ENCODE measurements around the gene MUS81. TPM values are rescaled to one million over a fixed set of nuclear protein-coding genes. Genes with fewer than 3 reads are reported as not detected.

MUS81 gene
- total RNA-seq, 1 donor from 2014 or later: 68.5 TPM

DNA sequence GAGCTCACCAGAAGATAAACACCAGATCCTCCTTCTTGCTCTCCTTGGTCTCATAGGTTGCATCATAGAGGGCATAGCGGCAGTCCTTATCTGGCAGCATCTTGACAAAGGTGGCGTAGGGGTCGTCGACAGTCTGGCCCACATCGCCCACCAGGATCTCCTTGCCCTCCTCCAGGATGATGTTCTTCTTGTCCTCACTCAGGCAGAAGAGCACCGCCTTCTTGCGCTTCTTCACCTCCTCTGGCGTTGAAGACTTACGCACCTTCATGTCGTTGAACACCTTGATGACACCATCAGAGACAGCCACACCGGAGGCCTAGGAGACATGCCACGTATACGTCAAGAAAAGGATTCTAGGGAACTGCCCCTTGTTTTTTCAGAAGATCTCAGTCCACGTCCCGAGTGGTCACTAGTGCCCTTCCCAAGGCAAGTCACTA lies 4.3 kb upstream of the MUS81 start:
- H3K27me3 Mint-ChIP-seq (ENCODE audit: unreplicated experiment): no peaks in the 10 kb centered on the region
- peak overlapping the region; percentile 83 for H3K4me3 Mint-ChIP-seq (ENCODE audit: unreplicated experiment)
- peaks cover 4% of the 10 kb centered on the region for H3K9me3 Mint-ChIP-seq (ENCODE audit: unreplicated experiment)
- H3K27ac Mint-ChIP-seq (ENCODE audit: unreplicated experiment): peak overlapping the region; percentile 82
- peaks cover 37% of the 10 kb centered on the region for H3K4me1 Mint-ChIP-seq (ENCODE audit: unreplicated experiment)
- no peak for DNase-seq (ENCODE audit: extremely low spot score, unreplicated experiment)
- H3K36me3 Mint-ChIP-seq (ENCODE audit: unreplicated experiment): peaks cover 47% of the 10 kb centered on the region
- TF ChIP-seq, protein P1, sequence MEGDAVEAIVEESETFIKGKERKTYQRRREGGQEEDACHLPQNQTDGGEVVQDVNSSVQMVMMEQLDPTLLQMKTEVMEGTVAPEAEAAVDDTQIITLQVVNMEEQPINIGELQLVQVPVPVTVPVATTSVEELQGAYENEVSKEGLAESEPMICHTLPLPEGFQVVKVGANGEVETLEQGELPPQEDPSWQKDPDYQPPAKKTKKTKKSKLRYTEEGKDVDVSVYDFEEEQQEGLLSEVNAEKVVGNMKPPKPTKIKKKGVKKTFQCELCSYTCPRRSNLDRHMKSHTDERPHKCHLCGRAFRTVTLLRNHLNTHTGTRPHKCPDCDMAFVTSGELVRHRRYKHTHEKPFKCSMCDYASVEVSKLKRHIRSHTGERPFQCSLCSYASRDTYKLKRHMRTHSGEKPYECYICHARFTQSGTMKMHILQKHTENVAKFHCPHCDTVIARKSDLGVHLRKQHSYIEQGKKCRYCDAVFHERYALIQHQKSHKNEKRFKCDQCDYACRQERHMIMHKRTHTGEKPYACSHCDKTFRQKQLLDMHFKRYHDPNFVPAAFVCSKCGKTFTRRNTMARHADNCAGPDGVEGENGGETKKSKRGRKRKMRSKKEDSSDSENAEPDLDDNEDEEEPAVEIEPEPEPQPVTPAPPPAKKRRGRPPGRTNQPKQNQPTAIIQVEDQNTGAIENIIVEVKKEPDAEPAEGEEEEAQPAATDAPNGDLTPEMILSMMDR (IDR thresholded peaks at IDR 0.05): no peak

DNA sequence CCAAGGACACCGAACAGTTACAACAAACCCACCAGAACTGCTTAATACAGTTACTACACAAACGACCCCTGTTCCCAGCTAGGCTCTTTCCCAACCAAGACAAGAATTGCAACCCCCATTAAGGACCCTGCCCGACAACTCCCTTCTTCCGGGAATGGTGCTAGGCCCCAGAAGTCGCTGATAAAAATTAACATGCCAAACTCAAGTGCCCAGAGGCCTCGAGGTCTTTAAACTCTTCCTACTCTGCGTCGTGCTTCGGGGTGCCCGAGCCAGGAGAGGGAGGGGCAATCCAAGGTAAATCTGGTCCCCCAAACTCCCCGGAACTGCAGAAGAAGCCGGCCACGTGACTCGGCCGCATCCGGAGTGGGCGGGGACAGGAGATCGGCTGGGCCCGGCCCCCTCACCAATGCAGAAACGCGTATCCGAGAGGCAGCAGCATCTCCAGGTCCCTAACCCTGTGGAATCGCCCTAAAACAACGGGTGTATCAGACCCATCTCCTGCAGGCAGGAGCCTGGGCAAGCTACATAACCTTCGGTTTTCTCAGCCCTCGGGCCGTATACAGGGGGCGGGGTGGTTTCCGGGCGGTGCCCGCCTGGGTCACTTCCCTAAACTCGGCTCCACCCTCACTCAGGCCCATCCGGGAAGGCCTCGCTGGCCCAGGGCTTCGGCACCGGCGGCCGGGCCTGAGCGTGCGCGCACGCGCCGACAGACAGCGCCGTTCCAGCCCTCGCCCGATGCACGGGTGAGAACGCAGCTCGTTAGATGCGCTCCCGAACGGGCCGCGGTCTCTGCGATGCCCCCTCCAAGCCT lies 3.3 kb upstream of the MUS81 start:
- no peaks in the 10 kb centered on the region for H3K27me3 Mint-ChIP-seq (ENCODE audit: unreplicated experiment)
- H3K9me3 Mint-ChIP-seq (ENCODE audit: unreplicated experiment): peaks cover 3% of the 10 kb centered on the region
- peak overlapping the region; percentile 82 for H3K27ac Mint-ChIP-seq (ENCODE audit: unreplicated experiment)
- TF ChIP-seq, protein P1 (IDR thresholded peaks at IDR 0.05): no peak
- H3K36me3 Mint-ChIP-seq (ENCODE audit: unreplicated experiment): peaks cover 39% of the 10 kb centered on the region
- DNase-seq (ENCODE audit: extremely low spot score, unreplicated experiment): no peak
- peak overlapping the region; percentile 83 for H3K4me3 Mint-ChIP-seq (ENCODE audit: unreplicated experiment)
- peaks cover 45% of the 10 kb centered on the region for H3K4me1 Mint-ChIP-seq (ENCODE audit: unreplicated experiment)

DNA sequence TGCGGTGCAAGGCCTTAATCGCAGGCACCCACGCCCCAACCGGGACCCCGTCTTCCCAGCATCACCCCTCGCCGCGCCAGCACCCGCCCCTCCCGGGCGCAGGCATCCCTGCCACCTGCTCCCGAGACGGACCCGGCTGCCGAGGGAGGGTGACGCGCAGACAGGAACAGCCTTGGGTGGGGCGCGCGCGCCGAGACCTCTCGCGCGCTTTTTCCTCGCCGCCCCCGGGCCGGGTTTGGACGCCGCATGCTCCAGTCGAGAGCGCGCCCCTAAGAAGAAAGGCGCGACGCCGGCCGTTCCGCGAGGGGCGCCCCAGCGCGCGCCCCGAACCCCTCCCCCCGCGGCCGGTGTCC lies 2.8 kb upstream of the MUS81 start:
- Mint-ChIP-seq H3K27ac (ENCODE audit: unreplicated experiment) (peak overlapping the region; percentile 47), H3K9me3 (ENCODE audit: unreplicated experiment) (no peaks in the 10 kb centered on the region), H3K4me3 (ENCODE audit: unreplicated experiment) (peak overlapping the region; percentile 83), H3K36me3 (ENCODE audit: unreplicated experiment) (peaks cover 35% of the 10 kb centered on the region), H3K4me1 (ENCODE audit: unreplicated experiment) (peaks cover 50% of the 10 kb centered on the region), H3K27me3 (ENCODE audit: unreplicated experiment) (no peaks in the 10 kb centered on the region)
- TF ChIP-seq, protein P1 (IDR thresholded peaks at IDR 0.05): no peak
- no peak for DNase-seq (ENCODE audit: extremely low spot score, unreplicated experiment)

DNA sequence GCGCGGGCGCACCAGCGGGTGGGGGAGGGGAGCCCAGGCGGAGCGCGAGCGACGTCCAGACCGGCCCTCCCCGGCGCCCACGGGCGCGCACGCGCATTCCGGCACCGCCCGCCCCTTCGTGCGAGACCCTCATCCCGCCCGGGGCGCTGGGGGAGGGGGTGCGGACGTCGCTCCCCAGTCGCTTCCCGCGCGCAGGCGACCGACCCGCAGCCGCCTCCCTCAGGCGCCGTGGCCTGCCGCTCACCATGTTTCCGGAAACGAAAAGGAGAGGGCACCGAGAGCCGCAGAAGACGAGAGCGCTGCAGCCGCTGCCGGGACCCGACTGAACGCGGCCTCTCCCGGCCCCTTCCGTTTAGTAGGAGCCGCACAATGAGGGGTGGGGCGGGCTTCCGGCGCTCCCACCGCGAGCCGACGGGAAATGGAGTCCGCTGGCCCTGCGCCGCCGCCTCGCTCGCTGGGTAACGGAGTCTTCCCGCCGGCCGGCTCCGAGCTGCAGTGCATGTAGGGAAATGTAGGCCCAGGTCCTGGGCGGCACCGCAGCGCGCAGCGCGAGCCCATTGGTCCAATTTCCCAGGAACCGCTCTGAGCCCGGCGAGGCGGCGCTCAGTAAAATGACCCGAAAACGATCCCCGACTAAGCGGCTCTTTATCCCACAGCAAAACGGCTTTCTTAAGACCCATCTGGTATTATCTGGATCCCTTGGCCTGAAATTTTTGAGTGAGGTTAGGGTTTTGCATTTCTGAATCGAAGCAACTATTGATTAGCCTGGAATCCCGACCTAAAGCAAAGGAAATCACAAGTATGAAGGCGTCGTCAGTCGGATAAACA lies 2.2 kb upstream of the MUS81 start, which contains the start of gene CFL1:
TSS of gene CFL1 (minus strand) at position 328 of the 828 bp plus-strand sequence. CDS start at position 247, 81 bp downstream.
- no peaks in the 10 kb centered on the region for H3K9me3 Mint-ChIP-seq (ENCODE audit: unreplicated experiment)
- DNase-seq (ENCODE audit: extremely low spot score, unreplicated experiment): peak; percentile 99
- H3K4me1 Mint-ChIP-seq (ENCODE audit: unreplicated experiment): peaks cover 55% of the 10 kb centered on the region
- no peaks in the 10 kb centered on the region for H3K27me3 Mint-ChIP-seq (ENCODE audit: unreplicated experiment)
- peak within 1 kb of the TSS; percentile 89 for H3K4me3 Mint-ChIP-seq (ENCODE audit: unreplicated experiment)
- peak within 1 kb of the TSS; percentile 97 for H3K27ac Mint-ChIP-seq (ENCODE audit: unreplicated experiment)
- TF ChIP-seq, protein P1 (IDR thresholded peaks at IDR 0.05): no peak
- peaks cover 40% of the 10 kb centered on the region for H3K36me3 Mint-ChIP-seq (ENCODE audit: unreplicated experiment)

DNA sequence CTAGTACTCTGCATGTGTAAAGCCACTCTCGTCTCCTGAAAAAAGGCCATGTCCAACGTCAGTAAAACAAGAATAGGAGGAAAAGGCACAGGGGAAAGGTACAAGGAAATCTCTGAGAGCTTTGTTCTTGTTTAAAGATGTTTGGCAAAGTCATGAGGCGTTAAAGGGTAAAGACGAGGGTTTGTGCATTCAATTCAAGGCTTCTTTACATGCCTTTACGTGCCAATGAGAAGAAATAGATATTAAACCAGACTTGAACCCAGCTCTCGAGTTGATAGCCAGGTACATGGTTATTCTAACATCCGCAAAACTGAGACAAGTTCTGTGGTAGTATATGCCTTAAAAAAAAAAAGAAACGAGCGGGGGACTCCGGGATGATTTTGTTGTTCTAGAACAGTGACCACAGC lies 1.5 kb upstream of the MUS81 start:
- Mint-ChIP-seq H3K27ac (ENCODE audit: unreplicated experiment) (peak overlapping the region; percentile 97), H3K4me1 (ENCODE audit: unreplicated experiment) (peaks cover 58% of the 10 kb centered on the region), H3K4me3 (ENCODE audit: unreplicated experiment) (peak overlapping the region; percentile 89), H3K36me3 (ENCODE audit: unreplicated experiment) (peaks cover 38% of the 10 kb centered on the region), H3K27me3 (ENCODE audit: unreplicated experiment) (no peaks in the 10 kb centered on the region), H3K9me3 (ENCODE audit: unreplicated experiment) (no peaks in the 10 kb centered on the region)
- no peak for DNase-seq (ENCODE audit: extremely low spot score, unreplicated experiment)
- TF ChIP-seq, protein P1 (IDR thresholded peaks at IDR 0.05): no peak

Measured in osteocyte (in vitro differentiated cells).